CD8-positive, alpha-beta memory T cell (primary cell): ENCODE results near the gene SDK1. TPM values are rescaled to one million over a fixed set of nuclear protein-coding genes. Genes with fewer than 3 reads are reported as not detected.

Source experiments
- CTCF ChIA-PET: fragments of 350-600 bp; sonication (Branson Sonifier 250); formaldehyde crosslinking; loops from one replicate; lab custom pipeline; 2021; ENCODE audit warnings: antibody characterized with exemption; lab: Charles Lee
- POLR2A ChIA-PET: fragments of 350-600 bp; sonication (Branson Sonifier 250); formaldehyde crosslinking; loops from one replicate; lab custom pipeline; 2021; ENCODE audit warnings: antibody characterized with exemption; lab: Charles Lee
- DNase-seq, 5 donors: peaks; one replicate each; pipeline versions ENCODE4 v3.0.0 to v3.0.0-alpha.2; 2020 to 2022; ENCODE audit warnings: mixed read lengths in 1 of 5
- H3K27ac ChIP-seq: one replicate; pipeline ENCODE4 v1.7.0; 2013; ENCODE audit warnings: low read depth, mild to moderate bottlenecking, low read length, moderate library complexity
- H3K27me3 ChIP-seq: 2 replicates; pipeline ENCODE4 v1.7.0; 2013; ENCODE audit warnings: low read length, mild to moderate bottlenecking; ENCODE audit not compliant: insufficient read depth, poor library complexity, severe bottlenecking
- H3K36me3 ChIP-seq: 2 replicates; pipeline ENCODE4 v1.7.0; 2013; ENCODE audit warnings: mild to moderate bottlenecking, low read length, moderate library complexity; ENCODE audit not compliant: insufficient read depth
- H3K4me1 ChIP-seq: 2 replicates; pipeline ENCODE4 v1.7.0; 2013; ENCODE audit warnings: mild to moderate bottlenecking, low read length, moderate library complexity; ENCODE audit not compliant: insufficient read depth
- H3K4me3 ChIP-seq: 2 replicates; pipeline ENCODE4 v1.7.0; 2013; ENCODE audit warnings: mild to moderate bottlenecking, low read length
- H3K9me3 ChIP-seq: 2 replicates; pipeline ENCODE4 v1.7.0; 2013; ENCODE audit warnings: mild to moderate bottlenecking, low read length
- H3K27ac Mint-ChIP-seq, 8 donors: one replicate each; pipeline ENCODE4 v1.8.0; 2020 to 2021; ENCODE audit warnings: mixed read lengths in 8 of 8, mild to moderate bottlenecking in 6 of 8, inconsistent platforms in 3 of 8, moderate library complexity in 3 of 8
- H3K27me3 Mint-ChIP-seq, 2 donors: one replicate each; pipeline ENCODE4 v1.8.0; 2020 to 2021; ENCODE audit warnings: mixed read lengths in 2 of 2, mild to moderate bottlenecking in 1 of 2, moderate library complexity in 1 of 2
- H3K36me3 Mint-ChIP-seq, 3 donors: one replicate each; pipeline ENCODE4 v1.8.0; 2020 to 2021; ENCODE audit warnings: mixed read lengths in 3 of 3, inconsistent platforms in 1 of 3, mild to moderate bottlenecking in 1 of 3
- H3K4me1 Mint-ChIP-seq, 3 donors: one replicate each; pipeline ENCODE4 v1.8.0; 2020 to 2021; ENCODE audit warnings: mixed read lengths in 3 of 3, inconsistent platforms in 1 of 3, mild to moderate bottlenecking in 1 of 3
- H3K4me3 Mint-ChIP-seq, 7 donors: one replicate each; pipeline ENCODE4 v1.8.0; 2020 to 2021; ENCODE audit warnings: mixed read lengths in 7 of 7, mild to moderate bottlenecking in 6 of 7, moderate library complexity in 4 of 7, inconsistent platforms in 2 of 7
- H3K9me3 Mint-ChIP-seq, 5 donors: one replicate each; pipeline ENCODE4 v1.8.0; 2020 to 2022; ENCODE audit warnings: mixed read lengths in 5 of 5, mild to moderate bottlenecking in 3 of 5, moderate library complexity in 2 of 5, inconsistent platforms in 1 of 5
- polyA plus RNA-seq: library from polyadenylated mRNA; unstranded; fragments of 300-500 nt; fragmentation: Illumina TruSeq; gene quantifications from one replicate; pipeline ENCODE4 v1.2.3, GENCODE V29; 2021
- total RNA-seq, 2 experiments: library from RNA; stranded (reverse); gene quantifications; one replicate each; pipeline ENCODE4 v1.2.3, GENCODE V29; 2021

SDK1 gene
- total and polyA plus RNA-seq, 3 experiments from 2014 or later, result 0.04 TPM; not detected in 1

GRCh38 chr7:3430588-3430987 is 129.5 kb downstream of the SDK1 start:
- DNase-seq, result no peak
- no peaks in the 10 kb centered on the region for H3K27me3 ChIP-seq
- H3K4me3 Mint-ChIP-seq, result no peak overlapping the region
- POLR2A ChIA-PET, result no interaction called here
- H3K4me1 Mint-ChIP-seq, result no peaks in the 10 kb centered on the region
- no peaks in the 10 kb centered on the region for H3K4me1 ChIP-seq
- CTCF ChIA-PET, result no interaction called here
- H3K9me3 ChIP-seq, result no peaks in the 10 kb centered on the region
- peak overlapping the region in 2 of 8 donors; percentile 41 to 65 for H3K27ac Mint-ChIP-seq
- H3K27me3 Mint-ChIP-seq, result peaks cover 4 to 8% of the 10 kb centered on the region in 2 donors
- no peaks in the 10 kb centered on the region for H3K36me3 ChIP-seq
- H3K36me3 Mint-ChIP-seq, result no peaks in the 10 kb centered on the region
- H3K9me3 Mint-ChIP-seq, result no peaks in the 10 kb centered on the region
- H3K4me3 ChIP-seq, result no peak overlapping the region
- no peak overlapping the region for H3K27ac ChIP-seq

GRCh38 chr7:3431306-3431705 is 130.3 kb downstream of the SDK1 start:
- H3K4me3 Mint-ChIP-seq, result no peak overlapping the region
- no peaks in the 10 kb centered on the region for H3K36me3 Mint-ChIP-seq
- no peaks in the 10 kb centered on the region for H3K4me1 ChIP-seq
- H3K4me1 Mint-ChIP-seq, result no peaks in the 10 kb centered on the region
- ChIA-PET CTCF (no interaction called here), POLR2A (no interaction called here)
- peaks cover 4 to 11% of the 10 kb centered on the region in 2 donors for H3K27me3 Mint-ChIP-seq
- no peak overlapping the region for H3K4me3 ChIP-seq
- H3K27ac ChIP-seq, result no peak overlapping the region
- no peaks in the 10 kb centered on the region for H3K27me3 ChIP-seq
- no peaks in the 10 kb centered on the region for H3K9me3 Mint-ChIP-seq
- H3K27ac Mint-ChIP-seq, result no peak overlapping the region
- H3K9me3 ChIP-seq, result no peaks in the 10 kb centered on the region
- DNase-seq, result no peak
- H3K36me3 ChIP-seq, result no peaks in the 10 kb centered on the region

- Histone ChIP-seq H3K27ac (no peak overlapping the region), H3K4me1 (no peaks in the 10 kb centered on the region), H3K36me3 (no peaks in the 10 kb centered on the region), H3K4me3 (no peak overlapping the region), H3K9me3 (no peaks in the 10 kb centered on the region), H3K27me3 (no peaks in the 10 kb centered on the region)
- no peak for DNase-seq
- Mint-ChIP-seq H3K4me1 (no peaks in the 10 kb centered on the region), H3K36me3 (no peaks in the 10 kb centered on the region), H3K9me3 (no peaks in the 10 kb centered on the region), H3K4me3 (no peak overlapping the region), H3K27me3 (peaks cover 4 to 11% of the 10 kb centered on the region in 2 donors), H3K27ac (peak overlapping the region in 1 of 8 donors; percentile 41)
- CTCF ChIA-PET, result no interaction called here
- POLR2A ChIA-PET, result no interaction called here
These were observed 131.9 kb downstream of the SDK1 start for GRCh38 chr7:3432911-3433310.

GRCh38 chr7:3434611-3435010 is 133.6 kb downstream of the SDK1 start:
- CTCF ChIA-PET, result interaction anchor here (1.0 kb wide), 2 partner anchors 9 to 10 kb away, joined by 3 read pairs; no protein-coding TSS in a partner anchor
- POLR2A ChIA-PET, result no interaction called here
- no peak overlapping the region for H3K4me3 Mint-ChIP-seq

GRCh38 chr7:3436112-3436511 is 135.1 kb downstream of the SDK1 start:
- no peak overlapping the region for H3K4me3 Mint-ChIP-seq
- H3K27me3 ChIP-seq, result no peaks in the 10 kb centered on the region

More at GRCh38 chr7:3434611-3435010, 133.6 kb downstream of the SDK1 start:
- Histone ChIP-seq H3K4me1 (no peaks in the 10 kb centered on the region), H3K27me3 (no peaks in the 10 kb centered on the region), H3K9me3 (no peaks in the 10 kb centered on the region), H3K4me3 (no peak overlapping the region), H3K27ac (no peak overlapping the region), H3K36me3 (no peaks in the 10 kb centered on the region)
- Mint-ChIP-seq H3K36me3 (no peaks in the 10 kb centered on the region), H3K27ac (no peak overlapping the region), H3K27me3 (peaks cover 4 to 22% of the 10 kb centered on the region in 2 donors), H3K9me3 (no peaks in the 10 kb centered on the region), H3K4me1 (no peaks in the 10 kb centered on the region)
- DNase-seq, result no peak

GRCh38 chr7:3436746-3437145 is 135.7 kb downstream of the SDK1 start:
- H3K9me3 ChIP-seq, result no peaks in the 10 kb centered on the region
- H3K4me1 ChIP-seq, result no peaks in the 10 kb centered on the region
- ChIA-PET POLR2A (no interaction called here), CTCF (no interaction called here)
- no peak overlapping the region for H3K4me3 ChIP-seq
- H3K36me3 Mint-ChIP-seq, result no peaks in the 10 kb centered on the region
- no peak overlapping the region for H3K27ac ChIP-seq
- H3K36me3 ChIP-seq, result no peaks in the 10 kb centered on the region
- peaks cover 3 to 27% of the 10 kb centered on the region in 2 donors for H3K27me3 Mint-ChIP-seq
- H3K4me3 Mint-ChIP-seq, result no peak overlapping the region
- no peaks in the 10 kb centered on the region for H3K27me3 ChIP-seq
- H3K4me1 Mint-ChIP-seq, result no peaks in the 10 kb centered on the region
- no peaks in the 10 kb centered on the region for H3K9me3 Mint-ChIP-seq
- H3K27ac Mint-ChIP-seq, result no peak overlapping the region
- no peak for DNase-seq

More at GRCh38 chr7:3436112-3436511, 135.1 kb downstream of the SDK1 start:
- Histone ChIP-seq H3K9me3 (no peaks in the 10 kb centered on the region), H3K27ac (no peak overlapping the region), H3K4me1 (no peaks in the 10 kb centered on the region), H3K4me3 (no peak overlapping the region), H3K36me3 (no peaks in the 10 kb centered on the region)
- ChIA-PET CTCF (no interaction called here), POLR2A (no interaction called here)
- no peak for DNase-seq
- Mint-ChIP-seq H3K27me3 (peaks cover 3 to 30% of the 10 kb centered on the region in 2 donors), H3K9me3 (no peaks in the 10 kb centered on the region), H3K27ac (no peak overlapping the region), H3K36me3 (no peaks in the 10 kb centered on the region), H3K4me1 (no peaks in the 10 kb centered on the region)

GRCh38 chr7:3437467-3437866 is 136.4 kb downstream of the SDK1 start:
- no peaks in the 10 kb centered on the region for H3K27me3 ChIP-seq
- ChIA-PET POLR2A (no interaction called here), CTCF (no interaction called here)
- H3K4me3 Mint-ChIP-seq, result no peak overlapping the region
- H3K4me1 ChIP-seq, result no peaks in the 10 kb centered on the region
- H3K27me3 Mint-ChIP-seq, result peaks cover 3 to 27% of the 10 kb centered on the region in 2 donors
- H3K4me3 ChIP-seq, result no peak overlapping the region
- H3K36me3 ChIP-seq, result no peaks in the 10 kb centered on the region
- no peaks in the 10 kb centered on the region for H3K36me3 Mint-ChIP-seq
- no peaks in the 10 kb centered on the region for H3K4me1 Mint-ChIP-seq
- no peaks in the 10 kb centered on the region for H3K9me3 ChIP-seq
- no peak overlapping the region for H3K27ac Mint-ChIP-seq
- no peaks in the 10 kb centered on the region for H3K9me3 Mint-ChIP-seq
- DNase-seq, result no peak
- H3K27ac ChIP-seq, result no peak overlapping the region

- Histone ChIP-seq H3K36me3 (no peaks in the 10 kb centered on the region), H3K4me3 (no peak overlapping the region), H3K9me3 (no peaks in the 10 kb centered on the region), H3K4me1 (no peaks in the 10 kb centered on the region), H3K27ac (no peak overlapping the region), H3K27me3 (no peaks in the 10 kb centered on the region)
- ChIA-PET CTCF (no interaction called here), POLR2A (no interaction called here)
- Mint-ChIP-seq H3K4me3 (no peak overlapping the region), H3K36me3 (no peaks in the 10 kb centered on the region), H3K27me3 (peaks cover 3 to 23% of the 10 kb centered on the region in 2 donors), H3K27ac (no peak overlapping the region), H3K4me1 (no peaks in the 10 kb centered on the region), H3K9me3 (no peaks in the 10 kb centered on the region)
- DNase-seq, result no peak
These were observed 137.3 kb downstream of the SDK1 start for GRCh38 chr7:3438352-3438751.
